OCI-M2 (cell line): Measurements from ENCODE around the gene TRIP10.
"Not testable (repeated sequence)": the region's sequence is repeated elsewhere in the genome, so short reads cannot be mapped to it uniquely, and the experiment has no call there.

ENCODE experiments used
- DNase-seq: peaks from one replicate; lab custom pipeline; 2025; ENCODE audit not compliant: unreplicated experiment; lab: John Stamatoyannopoulos, UW

TRIP10 gene

GRCh38 chr19:6791237-6791636, 51.8 kb downstream of the TRIP10 start:
- no peak for DNase-seq

DNA sequence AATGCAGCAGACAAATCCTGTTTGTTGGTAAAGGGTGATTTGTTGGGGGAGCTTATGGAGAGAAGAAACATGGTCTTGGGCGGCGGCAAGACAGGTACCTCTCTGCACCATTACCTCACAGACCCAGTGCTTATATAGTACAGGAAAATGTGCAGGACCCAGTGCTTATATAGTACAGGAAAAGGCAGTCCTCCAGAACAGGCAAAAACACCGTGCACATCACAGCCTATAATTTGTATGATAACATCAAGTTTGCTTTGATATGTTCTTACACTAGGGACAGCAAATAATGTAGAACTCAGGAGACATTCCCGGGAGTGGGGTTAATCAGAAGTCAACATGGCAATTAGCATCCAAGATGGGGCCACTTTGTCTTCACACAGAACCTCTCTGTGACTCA, 53.9 kb downstream of the TRIP10 start:
- no peak for DNase-seq

- no peak for DNase-seq
Observed at GRCh38 chr19:6793973-6794372, 54.5 kb downstream of the TRIP10 start.

GRCh38 chr19:6794686-6795431, 55.4 kb downstream of the TRIP10 start:
- no peak for DNase-seq

- DNase-seq: no peak
Observed at GRCh38 chr19:6796278-6796677, 56.8 kb downstream of the TRIP10 start.

GRCh38 chr19:6797646-6798045, 58.2 kb downstream of the TRIP10 start:
- DNase-seq: no peak

- not testable (repeated sequence) for DNase-seq
Observed at GRCh38 chr19:6800160-6800790, 60.8 kb downstream of the TRIP10 start.

DNA sequence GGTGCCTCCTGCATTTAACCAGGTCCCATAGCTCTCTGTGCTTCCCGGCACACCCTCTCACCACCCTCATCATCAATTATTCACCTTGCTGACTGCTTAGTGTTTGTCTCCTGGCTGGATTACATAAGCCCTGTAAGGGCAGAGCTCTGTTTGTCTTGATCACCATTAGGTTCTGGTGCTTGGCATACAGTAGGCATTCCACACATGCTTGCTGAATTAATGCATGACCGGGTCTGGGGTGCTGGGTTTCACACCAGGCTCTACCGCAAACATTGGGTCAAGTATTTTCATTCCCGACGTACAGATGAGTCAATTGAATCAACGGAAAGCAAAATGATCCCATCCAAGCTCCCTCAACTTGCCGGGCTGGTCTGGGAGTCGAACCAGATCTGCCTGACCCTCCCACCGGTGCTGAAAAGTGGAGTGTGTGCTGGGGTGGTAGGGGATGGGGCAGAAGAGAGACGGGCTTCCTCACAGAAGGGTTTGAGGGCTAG, 61.6 kb downstream of the TRIP10 start:
- DNase-seq: no peak
